Measurements from ENCODE around the gene DGKG.

GRCh38 chr3:186173224-186173815 is 188.7 kb downstream of the DGKG start:
- TF ChIP-seq NR3C1 (IDR thresholded peaks at IDR 0.05) (no peak), PHF8 (IDR thresholded peaks at IDR 0.05; ENCODE audit: borderline replicate concordance, low read depth) (no peak), CTCF (IDR thresholded peaks at IDR 0.05) (no peak), POLR2A (IDR thresholded peaks at IDR 0.05; ENCODE audit: low read length) (no peak), USF2 (IDR thresholded peaks at IDR 0.05) (no peak), CEBPB (IDR thresholded peaks at IDR 0.05) (no peak), POLR2AphosphoS2 (conservative IDR thresholded peaks at IDR 0.05; ENCODE audit: low read length) (no peak), NPAS2 (CRISPR knock-in tag; IDR thresholded peaks at IDR 0.05; ENCODE audit: borderline replicate concordance) (no peak), BHLHE40 (IDR thresholded peaks at IDR 0.05; ENCODE audit: low read depth, low read length) (no peak), JUNB (IDR thresholded peaks at IDR 0.05) (no peak), MAFK (IDR thresholded peaks at IDR 0.05; ENCODE audit: partially characterized antibody) (no peak), ELK1 (IDR thresholded peaks at IDR 0.05; ENCODE audit: low read depth, low read length) (no peak), EP300 (IDR thresholded peaks at IDR 0.05) (no peak)

Data from A549 (cell line).